Left hindlimb (tissue), 1 donor: ENCODE measurements around the gene ZBTB20.

Source experiments
- DNase-seq: peaks from one replicate; pipeline ENCODE4 v3.0.0-alpha.2; 2018

The ZBTB20 gene

GRCh38 chr3:114562557-114562956 lies 584.5 kb downstream of the ZBTB20 start:
- DNase-seq = no peak

DNA sequence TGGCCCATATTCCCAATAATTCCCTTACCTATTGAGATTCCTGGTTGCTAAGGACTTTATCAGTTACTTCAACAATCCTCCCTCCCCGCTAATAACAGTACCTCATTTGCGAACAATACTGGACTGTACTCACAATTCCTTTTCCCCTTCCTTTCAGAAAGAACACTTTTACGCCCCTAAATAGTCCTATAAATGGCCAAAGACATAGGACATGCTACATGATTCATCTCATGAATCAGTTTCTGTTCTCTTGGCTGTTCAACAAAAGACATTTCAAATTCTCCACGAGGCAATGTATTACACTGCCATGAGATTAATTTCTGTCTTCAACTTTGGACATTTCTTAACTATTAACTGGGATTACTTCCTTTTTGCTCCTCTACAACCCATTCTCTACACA lies 588.8 kb downstream of the ZBTB20 start:
- DNase-seq = no peak

DNA sequence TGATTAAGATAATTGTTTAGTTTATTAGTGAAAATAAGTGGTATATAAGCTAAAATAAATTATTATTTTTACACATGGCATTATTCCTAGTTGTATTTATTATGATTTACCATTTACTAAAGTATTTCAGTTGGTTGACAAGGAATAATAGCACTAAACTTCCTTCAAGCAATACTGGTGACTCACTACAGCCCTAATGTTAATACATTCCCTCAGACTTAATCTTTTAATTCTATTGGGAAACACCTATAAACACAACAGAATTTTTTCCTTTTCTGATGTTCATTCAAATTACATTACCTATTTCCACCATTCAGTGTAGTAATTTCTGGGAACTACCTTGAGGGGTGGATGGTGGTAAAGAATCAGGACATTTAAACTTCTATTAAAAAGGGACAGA lies 589.3 kb downstream of the ZBTB20 start:
- DNase-seq = no peak

DNA sequence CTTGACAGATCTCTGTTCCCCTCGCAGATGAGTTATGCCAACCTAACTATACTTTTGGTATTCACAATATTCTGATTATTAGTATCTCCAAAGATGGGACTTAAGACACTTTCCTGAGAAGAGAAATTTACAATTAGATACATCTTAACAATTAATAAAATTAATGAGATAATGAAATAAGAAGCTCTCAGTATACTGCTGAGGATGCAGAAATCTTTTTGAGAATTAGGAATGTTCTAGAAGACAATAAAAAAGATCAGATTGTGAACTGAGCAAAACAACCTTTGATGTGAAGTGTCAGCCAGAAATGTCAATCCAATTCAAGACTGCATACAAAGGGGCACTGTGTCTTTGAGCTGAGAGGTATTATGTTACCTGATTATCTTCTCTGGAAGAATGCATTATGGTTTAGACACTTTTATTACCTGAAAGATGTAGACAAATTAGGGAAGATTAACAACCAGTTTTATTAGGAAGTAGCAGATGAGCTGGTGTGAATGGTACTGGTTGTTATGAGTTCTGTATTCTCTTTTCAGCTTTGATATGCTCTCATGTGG lies 590.4 kb downstream of the ZBTB20 start:
- no peak for DNase-seq

- DNase-seq = no peak
Measured at GRCh38 chr3:114554731-114555130, 592.4 kb downstream of the ZBTB20 start.

GRCh38 chr3:114553949-114554593 lies 593.0 kb downstream of the ZBTB20 start:
- no peak for DNase-seq

- no peak for DNase-seq
Measured at GRCh38 chr3:114552527-114552812, 594.6 kb downstream of the ZBTB20 start.

DNA sequence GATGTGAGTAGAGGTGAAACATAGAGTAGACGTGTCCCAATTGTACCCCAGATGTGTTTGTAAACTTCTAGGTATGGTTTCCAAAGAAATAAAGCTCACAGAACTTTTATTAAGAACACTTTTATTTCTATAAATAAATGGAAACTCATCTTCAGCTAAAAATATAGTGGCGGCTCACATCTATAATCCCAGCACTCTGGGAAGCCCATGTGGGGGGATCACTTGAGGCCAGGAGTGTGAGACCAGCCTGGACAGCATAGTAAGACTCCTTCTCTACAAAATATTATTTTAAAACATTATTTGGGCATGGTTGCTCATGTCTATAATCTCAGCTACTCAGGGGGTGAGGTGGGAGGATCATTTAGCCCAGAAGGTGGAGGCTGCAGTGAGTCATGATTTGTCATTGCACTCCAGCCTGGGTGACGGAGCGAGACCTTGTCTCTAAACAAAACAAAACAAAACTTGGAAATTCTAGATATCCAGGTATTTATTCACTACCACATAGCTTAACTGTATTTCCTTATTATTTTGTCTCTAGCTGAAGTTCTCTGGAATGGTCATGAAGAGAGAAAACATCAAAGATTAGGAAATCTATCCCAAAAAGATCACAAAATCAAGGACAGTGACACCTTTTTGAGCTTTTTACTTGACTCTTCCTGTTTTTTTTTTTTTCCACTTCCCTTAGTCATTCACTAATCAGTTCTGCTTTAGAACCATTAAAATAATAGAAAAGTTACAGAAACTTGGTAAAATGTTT lies 595.1 kb downstream of the ZBTB20 start:
- DNase-seq = no peak

- no peak for DNase-seq
Measured at GRCh38 chr3:114550165-114550564, 596.9 kb downstream of the ZBTB20 start.

DNA sequence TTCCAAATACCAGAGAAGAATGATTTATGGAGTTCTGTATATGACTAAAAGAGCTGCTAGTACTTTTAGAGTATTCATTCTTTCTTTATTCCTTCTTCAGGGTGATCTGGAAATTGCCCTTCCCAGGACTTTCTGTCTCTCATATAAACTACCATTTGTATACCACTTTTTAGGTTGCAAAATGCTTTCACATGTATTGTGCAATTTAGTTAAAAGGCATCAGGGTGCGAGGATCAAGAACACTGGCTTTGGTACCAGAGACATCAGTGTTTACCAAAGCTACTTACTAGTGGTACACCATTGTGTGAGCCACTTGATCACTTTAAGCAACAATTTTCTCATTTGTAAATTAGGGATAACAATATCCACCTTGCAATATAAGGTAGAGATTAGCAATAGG lies 601.9 kb downstream of the ZBTB20 start:
- no peak for DNase-seq

GRCh38 chr3:114542359-114542758 lies 604.7 kb downstream of the ZBTB20 start:
- DNase-seq = no peak

DNA sequence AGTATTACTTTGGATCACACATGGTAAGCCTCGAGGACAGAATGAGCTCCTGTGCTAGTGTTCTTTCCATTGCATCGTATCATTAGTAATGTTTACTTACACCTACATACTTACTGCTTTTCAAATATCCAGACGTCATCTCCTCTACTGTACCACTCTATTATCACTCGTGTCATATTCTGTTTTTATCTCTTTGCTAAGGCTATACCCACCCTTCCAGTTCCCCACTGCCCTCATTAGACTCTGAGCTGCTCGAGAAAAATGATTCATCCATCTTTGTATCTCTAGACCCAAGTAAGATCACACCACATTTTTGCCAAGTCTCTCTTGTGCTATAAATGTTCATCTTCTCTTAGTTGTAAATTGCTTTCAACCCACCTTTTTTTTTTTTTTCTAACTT lies 607.6 kb downstream of the ZBTB20 start:
- no peak for DNase-seq

DNA sequence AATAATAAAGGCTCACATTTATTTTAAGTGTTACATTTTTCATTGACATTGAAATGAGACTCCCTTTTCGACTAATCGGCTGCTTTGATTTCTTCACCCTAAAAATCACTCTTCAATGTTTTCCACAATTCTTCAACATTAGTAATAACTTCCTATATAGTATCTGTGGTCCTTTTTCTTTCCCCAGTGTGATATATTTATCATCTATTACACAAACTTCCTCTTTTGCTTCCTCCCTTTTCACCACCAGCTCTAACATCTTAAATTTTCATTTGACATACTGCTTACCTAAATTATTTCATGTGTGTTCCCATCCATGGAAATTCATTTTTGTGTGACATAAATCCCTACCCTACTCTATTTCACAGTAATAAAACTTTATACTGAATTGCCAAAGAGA lies 608.9 kb downstream of the ZBTB20 start:
- DNase-seq = no peak

DNA sequence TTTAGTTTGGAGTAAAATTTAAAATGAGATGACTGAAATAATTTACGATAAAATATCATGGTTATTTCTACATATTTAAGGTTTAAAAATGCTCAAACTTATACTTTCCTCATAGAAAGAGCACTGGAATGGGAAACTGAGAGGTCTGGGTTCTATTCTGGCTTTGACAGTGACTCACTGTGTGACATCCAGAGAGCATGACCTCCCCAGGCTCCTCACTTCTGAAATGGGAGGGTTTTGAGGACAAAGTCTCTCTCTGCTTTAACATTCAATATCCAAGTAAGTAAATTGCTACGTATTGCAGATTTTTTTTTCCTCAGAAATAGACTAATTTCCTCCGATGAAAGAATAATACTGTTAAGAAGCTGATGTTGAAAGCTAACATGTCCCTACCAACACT lies 618.6 kb downstream of the ZBTB20 start:
- no peak for DNase-seq

DNA sequence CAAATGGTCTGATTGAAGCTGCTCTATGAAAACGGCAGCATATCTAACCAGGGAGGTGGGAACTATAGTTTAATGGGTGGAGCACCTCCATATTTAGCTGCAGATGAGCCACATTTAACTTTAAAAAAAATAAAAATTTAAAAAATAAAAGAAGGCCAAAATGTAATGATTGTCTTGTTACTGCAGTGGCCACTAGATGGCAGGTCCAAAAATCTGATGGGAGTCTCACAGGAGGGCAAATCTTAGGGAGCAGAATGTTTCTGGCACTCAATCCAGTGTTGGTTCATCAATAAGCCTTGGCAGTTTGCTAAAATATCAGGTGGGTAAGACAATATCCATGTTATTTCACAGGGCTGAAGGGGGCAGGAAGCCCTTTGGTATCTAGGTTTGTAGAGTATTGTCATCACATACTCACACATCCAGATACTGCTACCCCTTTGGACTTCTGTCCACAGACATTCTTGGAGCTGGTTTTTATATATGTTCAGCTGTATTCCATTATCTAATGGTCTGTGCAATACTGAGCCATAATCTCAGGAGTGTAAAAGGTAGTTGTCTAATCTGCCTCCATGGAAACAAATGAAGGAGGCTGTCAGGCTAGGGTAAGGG lies 619.9 kb downstream of the ZBTB20 start:
- no peak for DNase-seq

GRCh38 chr3:114525278-114525677 lies 621.8 kb downstream of the ZBTB20 start:
- DNase-seq = no peak

DNA sequence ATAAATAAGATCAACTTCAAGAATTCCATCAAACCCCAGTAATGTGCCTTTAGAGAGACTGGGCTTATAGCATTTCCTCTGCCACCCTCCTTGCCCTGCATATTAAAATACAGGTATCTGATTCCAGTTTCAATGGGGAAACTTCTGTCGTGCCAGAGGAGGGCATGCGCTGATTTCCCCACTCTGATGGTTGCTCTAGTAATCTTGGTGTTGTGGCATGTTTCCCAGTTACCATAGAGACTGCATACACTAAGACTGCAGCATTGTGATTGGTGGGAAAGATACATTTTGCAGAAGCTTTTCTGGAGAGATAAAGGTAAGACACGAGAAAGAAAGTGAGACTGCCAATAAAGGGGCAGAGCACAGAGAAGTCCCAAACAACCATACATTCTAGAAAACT lies 627.7 kb downstream of the ZBTB20 start:
- no peak for DNase-seq

DNA sequence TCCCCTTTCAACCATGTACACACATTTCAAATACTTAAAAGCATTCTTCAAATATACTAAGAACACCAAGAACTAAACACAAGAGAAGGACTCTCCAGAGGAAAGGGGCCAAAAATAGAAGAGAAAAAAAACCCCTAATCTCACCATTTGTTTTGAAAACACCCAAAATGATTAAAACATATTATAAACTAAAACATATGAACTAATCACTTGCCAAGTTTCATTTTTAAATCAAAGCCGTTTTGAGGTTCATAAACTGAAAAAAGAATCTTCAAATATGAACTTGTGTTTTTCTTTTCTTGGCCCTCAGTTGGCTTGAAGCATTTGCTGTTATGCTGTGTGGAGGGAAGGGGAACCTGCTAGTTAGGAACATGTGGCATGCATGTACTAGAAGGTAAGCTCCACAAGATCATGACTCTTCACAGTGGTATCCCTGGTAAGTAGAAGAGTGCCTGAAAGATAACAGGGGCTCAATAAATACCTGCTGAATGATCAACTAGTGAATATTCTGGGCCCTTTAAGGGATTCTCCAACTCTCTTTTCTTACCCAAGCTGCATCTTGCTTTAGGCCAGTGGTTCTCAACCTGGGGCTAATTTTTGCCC lies 628.8 kb downstream of the ZBTB20 start:
- no peak for DNase-seq

- DNase-seq = no peak
Measured at GRCh38 chr3:114510201-114510600, 636.9 kb downstream of the ZBTB20 start.

GRCh38 chr3:114509756-114510155 lies 637.3 kb downstream of the ZBTB20 start:
- DNase-seq = no peak

- no peak for DNase-seq
Measured at GRCh38 chr3:114508976-114509375, 638.1 kb downstream of the ZBTB20 start.

DNA sequence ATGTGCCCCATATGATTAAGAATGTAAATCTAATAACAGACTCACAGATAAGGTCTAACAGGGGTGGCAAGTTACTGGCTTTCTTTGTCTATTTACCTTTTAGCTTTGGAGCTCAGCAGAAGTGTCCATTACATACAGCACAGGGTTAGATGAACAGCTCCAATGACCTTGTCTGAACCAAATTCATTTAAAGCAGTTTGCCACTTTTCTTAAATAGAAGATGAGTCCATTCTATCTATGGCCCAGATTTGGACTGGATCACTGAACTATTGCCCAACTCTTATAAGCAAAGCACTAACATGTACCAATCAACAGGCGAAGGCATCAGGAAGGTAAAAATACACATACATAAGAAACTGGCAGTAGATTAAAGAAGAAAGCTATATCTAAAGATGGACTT lies 638.9 kb downstream of the ZBTB20 start:
- no peak for DNase-seq

DNA sequence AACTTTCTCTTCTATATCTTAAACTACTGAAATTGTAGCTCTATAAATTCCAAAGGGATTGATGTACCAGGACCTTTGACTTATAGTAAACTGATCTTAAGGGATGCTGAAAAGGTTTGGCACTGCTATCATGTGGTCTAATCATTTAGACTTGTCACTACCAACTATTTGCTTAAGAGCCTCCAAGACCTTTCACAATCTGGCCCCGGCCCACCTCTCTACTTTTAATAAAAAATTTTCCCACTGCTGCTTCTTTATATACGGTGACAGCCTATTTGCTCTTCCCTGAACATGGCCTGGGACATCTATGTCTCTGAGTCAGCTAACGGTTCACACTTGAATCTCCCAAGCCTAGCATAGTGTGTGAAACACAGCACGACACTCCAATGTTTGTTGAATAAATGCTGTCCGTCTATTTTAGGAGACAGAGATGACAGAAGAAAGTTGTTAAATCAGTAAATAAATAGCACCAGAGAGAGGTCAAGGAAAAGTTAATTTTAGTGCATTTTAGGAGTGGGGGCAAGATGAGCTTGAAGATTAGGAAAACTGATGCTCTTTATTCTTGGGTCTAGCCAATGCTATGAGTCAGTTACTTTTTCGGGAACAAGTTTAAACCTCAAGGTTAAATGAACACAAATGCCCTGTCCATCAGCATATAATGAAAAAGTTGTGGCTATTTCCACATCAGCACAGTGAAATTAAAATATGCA lies 640.3 kb downstream of the ZBTB20 start:
- no peak for DNase-seq
